T-helper 2 cell (primary cell): ENCODE data around the gene KLRD1.
"Not testable (repeated sequence)": the region's sequence is repeated elsewhere in the genome, so short reads cannot be mapped to it uniquely, and the experiment has no call there.

ENCODE experiments used
- DNase-seq, 5 experiments: peaks; one replicate each; pipeline versions ENCODE4 v3.0.0 to v3.0.0-alpha.2; 2012 to 2022

KLRD1 gene

GRCh38 chr12:10369557-10370415, 62.1 kb downstream of the KLRD1 start:
- DNase-seq: peak in 1 of 5 experiments; percentile 54

GRCh38 chr12:10371893-10372535, 64.3 kb downstream of the KLRD1 start:
- not testable (repeated sequence) for DNase-seq

- DNase-seq: no peak
Measured at GRCh38 chr12:10372559-10372958, 64.9 kb downstream of the KLRD1 start.

GRCh38 chr12:10374624-10375018, 67.0 kb downstream of the KLRD1 start:
- DNase-seq: no peak

GRCh38 chr12:10378737-10379136, 71.1 kb downstream of the KLRD1 start:
- not testable (repeated sequence) for DNase-seq
